H1 (cell line): ENCODE data around the gene C1orf116. TPM values are rescaled to one million over a fixed set of nuclear protein-coding genes. Genes with fewer than 3 reads are reported as not detected.

Source experiments
- CTCF ChIA-PET: fragments of 300-600 bp; sonication (Branson Sonifier 250); formaldehyde crosslinking; loops from one replicate; lab custom pipeline; 2021; ENCODE audit not compliant: partially characterized antibody; lab: Charles Lee
- POLR2A ChIA-PET: fragments of 300-600 bp; sonication (Branson Sonifier 250); formaldehyde crosslinking; loops from one replicate; lab custom pipeline; 2021; ENCODE audit warnings: inconsistent platforms; ENCODE audit not compliant: partially characterized antibody; lab: Charles Lee
- DNase-seq, 2 experiments: peaks; one replicate each; pipeline versions ENCODE4 v3.0.0 to v3.0.0-alpha.2; 2010 to 2022; ENCODE audit warnings: low spot score in 2 of 2, low read depth in 1 of 2, mixed read lengths in 1 of 2
- FAIRE-seq: peaks from 2 replicates; lab custom pipeline; 2011; peaks lifted over from hg19 to GRCh38; lab: Jason Lieb, UNC
- H2AFZ ChIP-seq: 2 replicates; pipeline ENCODE4 v1.8.1; 2012; ENCODE audit warnings: low read length, inconsistent platforms
- H2AK5ac ChIP-seq: 2 replicates; pipeline ENCODE4 v1.6.1; 2013; ENCODE audit warnings: low read depth, low read length
- H2BK120ac ChIP-seq: replicated peaks from 2 replicates; pipeline ENCODE3; 2013; ENCODE audit warnings: low read depth, low read length, inconsistent platforms
- H2BK12ac ChIP-seq: 2 replicates; pipeline ENCODE4 v1.6.1; 2013; ENCODE audit warnings: low read depth, low read length
- H2BK15ac ChIP-seq: 2 replicates; pipeline ENCODE4 v1.6.1; 2013; ENCODE audit warnings: low read length
- H2BK20ac ChIP-seq: 2 replicates; pipeline ENCODE4 v1.6.1; 2013; ENCODE audit warnings: low read length
- H2BK5ac ChIP-seq: 2 replicates; pipeline ENCODE4 v1.6.1; 2013; ENCODE audit warnings: low read depth, low read length
- H3K14ac ChIP-seq: 2 replicates; pipeline ENCODE4 v1.6.1; 2013; ENCODE audit warnings: inconsistent platforms; ENCODE audit not compliant: insufficient read length
- H3K18ac ChIP-seq: 2 replicates; pipeline ENCODE4 v1.6.1; 2013; ENCODE audit warnings: low read length; ENCODE audit errors: extremely low read depth
- H3K23ac ChIP-seq: 2 replicates; pipeline ENCODE4 v1.6.1; 2013; ENCODE audit warnings: inconsistent platforms; ENCODE audit not compliant: insufficient read length
- H3K23me2 ChIP-seq: 2 replicates; pipeline ENCODE4 v1.6.1; 2013; ENCODE audit warnings: low read depth, low read length
- H3K27ac ChIP-seq: 2 replicates; pipeline ENCODE4 v1.6.1; 2011; ENCODE audit warnings: low read depth, low read length, inconsistent platforms
- H3K27me3 ChIP-seq, 4 experiments: replicated peaks in 1 of 4; 1 replicate in 1 of 4; 2 replicates in 3 of 4; pipeline versions ENCODE4 v1.6.1 to v1.8.1; 2011 to 2013; ENCODE audit warnings: low read length in 3 of 4, mild to moderate bottlenecking in 3 of 4, inconsistent platforms in 2 of 4, mixed read lengths in 2 of 4, moderate library complexity in 1 of 4; ENCODE audit not compliant: control insufficient read depth in 3 of 4, insufficient read depth in 3 of 4; ENCODE audit errors: extremely low read depth in 1 of 4
- H3K36me3 ChIP-seq, 4 experiments: 2 replicates each; pipeline versions ENCODE4 v1.6.1 to v1.8.1; 2011 to 2013; ENCODE audit warnings: mild to moderate bottlenecking in 4 of 4, low read length in 3 of 4, moderate library complexity in 2 of 4, control low read depth in 1 of 4, inconsistent platforms in 1 of 4; ENCODE audit not compliant: insufficient read depth in 4 of 4, control insufficient read depth in 2 of 4
- H3K4ac ChIP-seq: replicated peaks from 2 replicates; pipeline ENCODE3; 2013; ENCODE audit warnings: low read length, low read depth, mixed read lengths, inconsistent platforms; ENCODE audit not compliant: insufficient read length
- H3K4me1 ChIP-seq, 4 experiments: replicated peaks in 1 of 4; 1 replicate in 1 of 4; 2 replicates in 3 of 4; pipeline versions ENCODE4 v1.6.1 to v1.8.1; 2011 to 2013; ENCODE audit warnings: low read length in 3 of 4, inconsistent platforms in 2 of 4, mixed read lengths in 1 of 4; ENCODE audit not compliant: insufficient read depth in 4 of 4, control insufficient read depth in 3 of 4
- H3K4me2 ChIP-seq, 2 experiments: 2 replicates each; pipeline versions ENCODE4 v1.6.1 to v1.8.1; 2011 to 2013; ENCODE audit warnings: low read depth in 2 of 2, low read length in 2 of 2, control low read depth in 1 of 2, inconsistent platforms in 1 of 2, mild to moderate bottlenecking in 1 of 2; ENCODE audit not compliant: insufficient read depth in 1 of 2
- H3K4me3 ChIP-seq, 4 experiments: fragments of 200-600, 300-600 bp in 1 of 4; sonication (generic), shearing (Covaris generic), sonication (Bioruptor Twin) in 1 of 4; 2 replicates each; pipeline versions ENCODE4 v1.5.1 to v1.8.1; 2011 to 2016; ENCODE audit warnings: low read length in 4 of 4, low read depth in 3 of 4, control low read depth in 2 of 4, inconsistent platforms in 2 of 4, mild to moderate bottlenecking in 2 of 4, mixed read lengths in 1 of 4, moderate library complexity in 1 of 4; ENCODE audit not compliant: insufficient read depth in 2 of 4; ENCODE audit errors: extremely low read depth in 1 of 4
- H3K56ac ChIP-seq: replicated peaks from 2 replicates; pipeline ENCODE3; 2013; ENCODE audit warnings: low read depth, mild to moderate bottlenecking, mixed read lengths, low read length, inconsistent platforms; ENCODE audit not compliant: insufficient read length
- H3K79me1 ChIP-seq: 2 replicates; pipeline ENCODE4 v1.6.1; 2013; ENCODE audit warnings: low read depth, low read length, control low read depth
- H3K79me2 ChIP-seq, 2 experiments: 2 replicates each; pipeline versions ENCODE4 v1.6.1 to v1.8.1; 2012 to 2013; ENCODE audit warnings: low read length in 2 of 2, mild to moderate bottlenecking in 2 of 2, inconsistent platforms in 1 of 2; ENCODE audit not compliant: insufficient read depth in 2 of 2, control insufficient read depth in 1 of 2
- H3K9ac ChIP-seq, 4 experiments: replicated peaks in 1 of 4; 1 replicate in 1 of 4; 2 replicates in 3 of 4; pipeline versions ENCODE4 v1.6.1 to v1.8.1; 2011 to 2013; ENCODE audit warnings: low read depth in 3 of 4, low read length in 3 of 4, control low read depth in 2 of 4, mild to moderate bottlenecking in 2 of 4, moderate library complexity in 2 of 4, inconsistent platforms in 1 of 4; ENCODE audit errors: extremely low read depth in 1 of 4
- H3K9me3 ChIP-seq, 2 experiments: 2 replicates each; pipeline versions ENCODE4 v1.6.1 to v1.8.1; 2012 to 2013; ENCODE audit warnings: mild to moderate bottlenecking in 2 of 2, moderate library complexity in 2 of 2, control low read depth in 1 of 2, inconsistent platforms in 1 of 2, low read depth in 1 of 2, low read length in 1 of 2, mixed read lengths in 1 of 2; ENCODE audit not compliant: insufficient read depth in 2 of 2
- H4K20me1 ChIP-seq, 2 experiments: replicated peaks in 1 of 2; 2 replicates each; pipeline versions ENCODE3 to v1.8.1; 2011 to 2013; ENCODE audit warnings: inconsistent platforms in 2 of 2, low read length in 2 of 2, mild to moderate bottlenecking in 1 of 2; ENCODE audit not compliant: insufficient read depth in 2 of 2, control insufficient read depth in 1 of 2
- H4K5ac ChIP-seq: 2 replicates; pipeline ENCODE4 v1.6.1; 2013; ENCODE audit warnings: low read length, low read depth, mixed read lengths, inconsistent platforms; ENCODE audit not compliant: insufficient read length
- H4K8ac ChIP-seq: 2 replicates; pipeline ENCODE4 v1.8.0; 2013; ENCODE audit warnings: mild to moderate bottlenecking, moderate library complexity, low read length, inconsistent platforms; ENCODE audit not compliant: insufficient read depth; ENCODE audit errors: extremely low read depth
- H4K91ac ChIP-seq: replicated peaks from 2 replicates; pipeline ENCODE3; 2013; ENCODE audit warnings: low read length, mixed read lengths, inconsistent platforms; ENCODE audit not compliant: insufficient read length
- ATF2 ChIP-seq: IDR thresholded peaks from 2 replicates; pipeline ENCODE4 v1.6.1; 2012; ENCODE audit warnings: low read length, inconsistent platforms
- BCL11A ChIP-seq, 2 experiments: IDR thresholded peaks; one replicate each; pipeline ENCODE4 v1.6.1; 2011; ENCODE audit warnings: low read depth in 2 of 2, low read length in 2 of 2, mild to moderate bottlenecking in 2 of 2
- CTBP2 ChIP-seq: IDR thresholded peaks from 2 replicates; pipeline ENCODE4 v1.7.0; 2011; ENCODE audit warnings: borderline replicate concordance, mild to moderate bottlenecking, moderate library complexity, mixed read lengths, low read length; ENCODE audit not compliant: insufficient read depth, insufficient read length
- EZH2 ChIP-seq: fragments of 200-600 bp; sonication (generic); IDR thresholded peaks from 2 replicates; pipeline ENCODE4 v1.7.1; 2012; ENCODE audit warnings: low read depth, mild to moderate bottlenecking, moderate library complexity, low read length, inconsistent platforms; ENCODE audit not compliant: severe bottlenecking
- RNF2 ChIP-seq: fragments of 200-900, 300-1000 bp; sonication (generic); IDR thresholded peaks from 2 replicates; pipeline ENCODE4 v1.7.1; 2016; ENCODE audit warnings: borderline replicate concordance, low read depth, mild to moderate bottlenecking, antibody characterized with exemption, low read length; ENCODE audit not compliant: poor library complexity, severe bottlenecking; ENCODE audit errors: missing control alignments
- RXRA ChIP-seq: IDR thresholded peaks from 2 replicates; pipeline ENCODE4 v1.6.1; 2011; ENCODE audit warnings: low read depth, mild to moderate bottlenecking, low read length, moderate library complexity; ENCODE audit not compliant: insufficient read depth
- SAP30 ChIP-seq: fragments of 300-600 bp; sonication (generic); IDR thresholded peaks from 2 replicates; pipeline ENCODE4 v1.7.1; 2012; ENCODE audit warnings: low read length, moderate library complexity, mild to moderate bottlenecking, inconsistent platforms; ENCODE audit not compliant: insufficient read depth, insufficient replicate concordance
- SIX5 ChIP-seq: IDR thresholded peaks from 2 replicates; pipeline ENCODE4 v1.6.1; 2011; ENCODE audit warnings: mild to moderate bottlenecking, low read depth, low read length
- SP1 ChIP-seq: IDR thresholded peaks from 2 replicates; pipeline ENCODE4 v1.6.1; 2011; ENCODE audit warnings: low read depth, low read length
- SUZ12 ChIP-seq: fragments of 200-600 bp; sonication (generic); IDR thresholded peaks from 2 replicates; pipeline ENCODE4 v1.6.1; 2012; ENCODE audit warnings: mild to moderate bottlenecking, inconsistent platforms, low read length, moderate library complexity, mixed read lengths
- TBP ChIP-seq: IDR thresholded peaks from 2 replicates; pipeline ENCODE4 v1.6.1; 2011; ENCODE audit warnings: low read depth, low read length, improper control_type of control experiment
- TEAD4 ChIP-seq: IDR thresholded peaks from 2 replicates; pipeline ENCODE4 v1.6.1; 2012; ENCODE audit warnings: low read depth, low read length, inconsistent platforms, mixed read lengths
- WGBS, 2 experiments: shearing (Covaris generic) in 1 of 2; methylation state at CpG; one replicate each; pipeline versions ENCODE4 v1.1.6 to v1.1.7; 2013 to 2015; ENCODE audit warnings: low lambda C conversion rate in 2 of 2, mixed read lengths in 2 of 2, inconsistent platforms in 1 of 2, low coverage in 1 of 2, missing lambda C conversion rate in 1 of 2; ENCODE audit not compliant: insufficient replicate concordance in 2 of 2, insufficient coverage in 1 of 2, insufficient read length in 1 of 2; ENCODE audit errors: extremely low coverage in 1 of 2, missing lambda C conversion rate in 1 of 2; 5-methylcytosine and 5-hydroxymethylcytosine counted together
- polyA plus RNA-seq, 7 experiments: library from polyadenylated mRNA; depleted of rRNA in 3 of 7; stranded (reverse) in 5 of 7; unstranded in 2 of 7; fragments of >200 nt in 5 of 7; fragments of 200-250 nt in 2 of 7; gene quantifications; 1 replicate in 5 of 7; 2 replicates in 1 of 7; 4 replicates in 1 of 7; pipeline versions ENCODE4 v1.2.1 to v1.2.3, GENCODE V29; 2011 to 2013; ENCODE audit warnings: missing spikeins in 2 of 7, mixed read lengths in 2 of 7
- total RNA-seq: library from RNA; stranded (reverse); fragmentation: NEBNext Ultra II Directional; extraction: Animal tissue kit (Norgen Biotek cat#: 25700); gene quantifications from 2 replicates; pipeline ENCODE4 v1.2.1, GENCODE V29; 2021

Gene C1orf116
- total and polyA plus RNA-seq, 2 of the 8 experiments (the other 6 are each of a cell fraction or from before 2014, with no cell fraction given): 2.2 to 3.9 TPM

- 76% methylated on average over 3 of the region's 3 CpGs; no CpG with 5 or more reads in 1 of the 2 experiments for WGBS, 2 experiments
- Histone ChIP-seq H3K56ac (no peak overlapping the region), H3K27ac (no peak overlapping the region), H3K4me1 (0 out of 7 replicates have a peak, but pooled peaks cover 0 to 2% (median 0%) of the 10 kb centered on the region in 4 experiments), H3K9ac (no peak overlapping the region), H3K23me2 (no peaks in the 10 kb centered on the region), H2BK5ac (no peak overlapping the region), H2BK12ac (no peak overlapping the region), H3K4me2 (no peak overlapping the region), H3K36me3 (no peaks in the 10 kb centered on the region), H3K4me3 (no peak overlapping the region), H3K14ac (no peak overlapping the region), H3K9me3 (no peaks in the 10 kb centered on the region), H3K79me1 (no peaks in the 10 kb centered on the region), H2BK120ac (no peak overlapping the region), H2BK15ac (no peak overlapping the region), H2AK5ac (no peak overlapping the region), H4K20me1 (no peaks in the 10 kb centered on the region), H3K18ac (no peak overlapping the region), H3K27me3 (no peaks in the 10 kb centered on the region; a peak in 1 of 7 replicates), H2BK20ac (no peak overlapping the region), H4K91ac (no peak overlapping the region), H4K8ac (no peak overlapping the region), H3K79me2 (no peaks in the 10 kb centered on the region), H2AFZ (no peak overlapping the region), H3K4ac (no peak overlapping the region), H3K23ac (no peak overlapping the region), H4K5ac (no peak overlapping the region)
- DNase-seq (no peak), FAIRE-seq (no peak)
- CTCF ChIA-PET: interaction anchor here (1.1 to 9.9 kb wide), 10 partner anchors 7 to 181 kb away, joined by 3 to 122 read pairs (median 10); partner anchors contain the start of gene C1orf116
- POLR2A ChIA-PET: no interaction called here
- TF ChIP-seq SUZ12 (no peak), RNF2 (no peak), ATF2 (no peak), CTBP2 (no peak), EZH2 (no peak), SIX5 (no peak), TEAD4 (no peak), BCL11A (IDR thresholded peaks at IDR 0.05; ENCODE audit: low read depth in 2 of 2, low read length in 2 of 2) (no peak), SP1 (no peak), TBP (no peak), SAP30 (no peak), RXRA (no peak)
Observed at GRCh38 chr1:207006914-207007313, 25.6 kb downstream of the C1orf116 start.
